ENCODE measurements around the gene CUBN.

GRCh38 chr10:16901106-16901505 lies 228.5 kb downstream of the CUBN start:
- no peak for TF ChIP-seq USF2 (CRISPR knock-in tag; IDR thresholded peaks at IDR 0.05)
- TF ChIP-seq CTCF (IDR thresholded peaks at IDR 0.05): no peak
- no peak for TF ChIP-seq MAX (CRISPR knock-in tag; IDR thresholded peaks at IDR 0.05)
- TF ChIP-seq JUN (CRISPR knock-in tag; IDR thresholded peaks at IDR 0.05): no peak
- no peak for TF ChIP-seq NR2C2 (CRISPR knock-in tag; IDR thresholded peaks at IDR 0.05)
- TF ChIP-seq ZBTB21 (CRISPR knock-in tag; IDR thresholded peaks at IDR 0.05; ENCODE audit: borderline replicate concordance): no peak
- TF ChIP-seq ZNF425 (CRISPR knock-in tag; conservative IDR thresholded peaks at IDR 0.05): no peak
- no peak for TF ChIP-seq E2F1 (CRISPR knock-in tag; IDR thresholded peaks at IDR 0.05)
- no peak for TF ChIP-seq TEAD4 (CRISPR knock-in tag; IDR thresholded peaks at IDR 0.05)

Data from WTC11 (cell line).